GM12878 (cell line): Measurements from ENCODE around the gene ARHGEF37. TPM values are rescaled to one million over a fixed set of nuclear protein-coding genes. Genes with fewer than 3 reads are reported as not detected.

Source experiments
- ATAC-seq: fragments of 200-7000 bp; cut with Tn5 transposase; 3 replicates; pipeline ENCODE4 v1.9.1; 2020; ENCODE audit warnings: mild to moderate bottlenecking, moderate library complexity
- BruUV-seq: library from RNA; stranded (reverse); fragments of 400-500 nt; replicated peaks from 2 replicates; lab custom pipeline; 2021; lab: Mats Ljungman, UMichigan
- CTCF ChIA-PET: fragments of 300-600 bp; sonication (Branson Sonifier 250); formaldehyde crosslinking; extraction: SDS; loops from one replicate; lab custom pipeline; 2021; ENCODE audit warnings: inconsistent platforms; lab: Yijun Ruan, JAX
- POLR2A ChIA-PET: fragments of 350-600 bp; formaldehyde crosslinking; extraction: SDS; loops from one replicate; lab custom pipeline; 2021; ENCODE audit warnings: inconsistent platforms; lab: Charles Lee
- RAD21 ChIA-PET: fragments of 300-600 bp; sonication (Branson Sonifier 250); formaldehyde crosslinking; loops from one replicate; lab custom pipeline; 2023; ENCODE audit warnings: antibody characterized with exemption; ENCODE audit not compliant: unreplicated experiment; lab: Charles Lee
- SMC1A ChIA-PET: fragments of 300-600 bp; sonication (Branson Sonifier 250); formaldehyde crosslinking; loops from one replicate; lab custom pipeline; 2023; ENCODE audit not compliant: unreplicated experiment, uncharacterized antibody; lab: Charles Lee
- DNase-seq: peaks from one replicate; pipeline ENCODE4 v3.0.0-alpha.2; 2011; ENCODE audit warnings: low read depth, low spot score
- FAIRE-seq: peaks from 3 replicates; lab custom pipeline; 2011; peaks lifted over from hg19 to GRCh38; lab: Jason Lieb, UNC
- H2AFZ ChIP-seq: 2 replicates; pipeline ENCODE4 v1.6.0; 2011; ENCODE audit warnings: low read depth, low read length, control low read depth; ENCODE audit not compliant: control insufficient read depth
- H3K27ac ChIP-seq: 2 replicates; pipeline ENCODE4 v1.5.1; 2011; ENCODE audit warnings: control low read depth; ENCODE audit not compliant: control insufficient read depth, insufficient read depth
- H3K27me3 ChIP-seq, 2 experiments: replicated peaks in 1 of 2; 2 replicates each; pipeline versions ENCODE4 v1.6.0 to v1.6.1; 2011; ENCODE audit warnings: low read length in 1 of 2; ENCODE audit not compliant: control insufficient read depth in 2 of 2, insufficient read depth in 2 of 2
- H3K36me3 ChIP-seq, 2 experiments: 2 replicates each; pipeline ENCODE4 v1.5.1; 2011; ENCODE audit warnings: low read length in 1 of 2; ENCODE audit not compliant: control insufficient read depth in 2 of 2, insufficient read depth in 2 of 2
- H3K4me1 ChIP-seq: 2 replicates; pipeline ENCODE4 v1.6.1; 2011; ENCODE audit warnings: mild to moderate bottlenecking, low read length, moderate library complexity, mixed read lengths; ENCODE audit not compliant: control insufficient read depth, insufficient read depth
- H3K4me2 ChIP-seq: 2 replicates; pipeline ENCODE4 v1.6.0; 2011; ENCODE audit warnings: control low read depth; ENCODE audit not compliant: control insufficient read depth, insufficient read depth
- H3K4me3 ChIP-seq: fragments of 200-600 bp; sonication (generic); 2 replicates; pipeline ENCODE4 v1.5.1; 2016
- H3K79me2 ChIP-seq: 2 replicates; pipeline ENCODE4 v1.6.0; 2011; ENCODE audit warnings: low read length; ENCODE audit not compliant: control insufficient read depth, insufficient read depth
- H3K9ac ChIP-seq: 2 replicates; pipeline ENCODE4 v1.8.0; 2011; ENCODE audit warnings: low read length, control low read depth, mixed read lengths; ENCODE audit not compliant: control insufficient read depth, insufficient read depth
- H3K9me3 ChIP-seq: replicated peaks from 3 replicates; pipeline ENCODE4 v1.5.1; 2011; ENCODE audit warnings: mild to moderate bottlenecking, low read length; ENCODE audit not compliant: control insufficient read depth, insufficient read depth
- H4K20me1 ChIP-seq: 2 replicates; pipeline ENCODE4 v1.6.0; 2011; ENCODE audit not compliant: control insufficient read depth, insufficient read depth
- CHD1 ChIP-seq: IDR thresholded peaks from 2 replicates; pipeline ENCODE4 v1.6.1; 2012; ENCODE audit warnings: low read depth, low read length, improper control_type of control experiment
- HSF1 ChIP-seq: fragments of 150-350 bp; IDR thresholded peaks from 2 replicates; pipeline ENCODE4 v1.6.1; 2014; ENCODE audit warnings: mild to moderate bottlenecking, low read depth, low read length
- NFYA ChIP-seq: IDR thresholded peaks from 2 replicates; pipeline ENCODE4 v1.6.1; 2011; ENCODE audit warnings: low read depth, mild to moderate bottlenecking, low read length, improper control_type of control experiment, borderline replicate concordance
- ZNF384 ChIP-seq: IDR thresholded peaks from 2 replicates; pipeline ENCODE4 v1.6.1; 2012; ENCODE audit warnings: low read depth, mild to moderate bottlenecking, low read length, improper control_type of control experiment, borderline replicate concordance
- WGBS: methylation state at CpG from one replicate; pipeline ENCODE4 v1.1.6; 2016; ENCODE audit warnings: low lambda C conversion rate; ENCODE audit not compliant: insufficient replicate concordance, insufficient coverage; ENCODE audit errors: missing lambda C conversion rate; 5-methylcytosine and 5-hydroxymethylcytosine counted together
- in situ Hi-C: fragments of 300-500 bp; cut with MboI; formaldehyde crosslinking; loops from 9 replicates; pipeline ENCODE4 v1.14.3; 2018; ENCODE audit warnings: mixed read lengths
- intact Hi-C: fragments of 100-400 bp; cut with micrococcal nuclease; formaldehyde crosslinking; loops from one replicate; pipeline ENCODE4 v1.14.2; 2022; ENCODE audit not compliant: unreplicated experiment
- polyA plus RNA-seq, 11 experiments: library from polyadenylated mRNA; depleted of rRNA in 4 of 11; unstranded in 6 of 11; stranded (reverse) in 5 of 11; fragments of >200 nt; fragmentation: Nextera tagmentation in 4 of 11; fragmentation: Illumina TruSeq in 1 of 11; extraction: Ambion mirVana in 4 of 11; extraction: Trizol in 1 of 11; gene quantifications; 1 replicate in 1 of 11; 2 replicates in 10 of 11; pipeline versions ENCODE4 v1.2.1 to v1.2.3, GENCODE V29; 2011 to 2016; ENCODE audit warnings: inconsistent platforms in 2 of 11, missing spikeins in 2 of 11, low read depth in 1 of 11
- total RNA-seq, 4 experiments: library from RNA; depleted of rRNA in 3 of 4; stranded (reverse); fragments of >200 nt in 3 of 4; fragmentation: Illumina TruSeq in 1 of 4; extraction: Trizol in 1 of 4; gene quantifications; 2 replicates each; pipeline versions ENCODE4 v1.2.1 to v1.2.3, GENCODE V29; 2013 to 2021

ARHGEF37 gene
- total and polyA plus RNA-seq, 10 of the 15 experiments (the other 5 are each of a cell fraction or from before 2014, with no cell fraction given), result 0.16 to 1.1 (median 0.63) TPM

GRCh38 chr5:149664083-149664482 is 82.8 kb downstream of the ARHGEF37 start (continued):
- TF ChIP-seq HSF1, result no peak

DNA sequence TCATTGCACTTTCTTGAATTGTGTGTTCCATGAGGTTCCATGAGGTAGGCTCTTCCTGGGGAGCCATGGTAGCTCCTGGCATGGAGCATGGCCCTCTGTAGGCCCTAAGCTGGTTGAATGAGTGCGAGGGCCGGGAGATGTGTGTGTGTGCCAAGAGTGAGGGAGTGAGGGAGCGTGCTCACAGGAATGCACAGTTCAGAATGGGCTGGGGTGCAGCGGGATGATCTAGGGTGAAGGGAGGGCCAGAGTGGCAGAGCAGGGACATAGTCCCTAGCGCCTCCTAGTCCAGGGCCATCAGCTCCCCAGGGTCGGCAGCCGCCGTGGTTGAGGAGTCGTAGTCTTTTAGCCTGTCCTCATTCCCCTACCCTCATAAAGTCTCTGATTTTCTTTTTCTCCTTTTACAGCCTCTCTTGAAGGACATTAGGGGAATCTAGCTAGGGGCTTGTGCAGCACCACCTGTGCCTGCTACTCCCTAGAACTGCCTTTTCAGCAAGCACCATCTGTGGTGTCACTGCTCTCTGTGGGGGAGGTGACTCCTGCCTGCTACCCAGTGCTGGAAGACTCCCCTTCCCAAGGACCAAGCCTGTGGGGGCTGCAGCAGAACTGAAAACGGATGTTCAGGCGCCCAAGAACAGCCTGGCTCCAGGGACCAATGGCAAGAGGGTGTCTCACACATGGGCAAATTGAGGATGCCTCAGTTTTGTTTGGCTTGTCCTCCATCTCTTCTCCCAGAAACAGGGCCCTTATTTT is 83.5 kb downstream of the ARHGEF37 start:
- FAIRE-seq (no peak), ATAC-seq (no peak), DNase-seq (no peak)
- H2AFZ ChIP-seq, result no peak overlapping the region
- no peak overlapping the region for H3K9ac ChIP-seq
- no peaks in the 10 kb centered on the region for H3K4me1 ChIP-seq
- H3K36me3 ChIP-seq, result no peaks in the 10 kb centered on the region
- H3K4me3 ChIP-seq, result no peak overlapping the region
- no peak overlapping the region for H3K27ac ChIP-seq
- SMC1A ChIA-PET, result interaction anchor here (0.8 to 13.2 kb wide), 11 partner anchors 13 to 297 kb away, joined by 3 to 210 read pairs (median 4); partner anchors contain the start of gene PPARGC1B
- H4K20me1 ChIP-seq, result no peaks in the 10 kb centered on the region
- in situ Hi-C loops (loop anchor here (5.0 kb wide), 1 partner anchor 162 kb away; no protein-coding TSS in a partner anchor), intact Hi-C loops (loop anchor here (5.0 kb wide), 1 partner anchor 112 kb away; no protein-coding TSS in a partner anchor)
- H3K27me3 ChIP-seq, result no peaks in the 10 kb centered on the region; a peak in 1 of 4 replicates
- WGBS, result 80% methylated on average over 11 of the region's 11 CpGs
- no peak overlapping the region for H3K4me2 ChIP-seq
- H3K79me2 ChIP-seq, result no peaks in the 10 kb centered on the region
- TF ChIP-seq NFYA (no peak), CHD1 (no peak), ZNF384 (no peak)
- H3K9me3 ChIP-seq, result peaks cover 5% of the 10 kb centered on the region; the same call in 2 of the 3 replicates
- CTCF ChIA-PET, result interaction anchor here (0.8 to 13.8 kb wide), 16 partner anchors 7 to 326 kb away, joined by 3 to 349 read pairs (median 6); no protein-coding TSS in a partner anchor
- no TSS peak for BruUV-seq
- RAD21 ChIA-PET, result interaction anchor here (1.3 to 6.5 kb wide), 5 partner anchors 8 to 169 kb away, joined by 3 to 91 read pairs (median 14); no protein-coding TSS in a partner anchor
- POLR2A ChIA-PET, result interaction anchor here (0.5 to 1.0 kb wide), 4 partner anchors 10 to 146 kb away, joined by 3 to 5 read pairs (median 3); no protein-coding TSS in a partner anchor
